Measurements from ENCODE around the gene PPP1R3E.

The PPP1R3E gene

GRCh38 chr14:23322568-23323517, 20.2 kb upstream of the PPP1R3E start:
- DNase-seq = no peak

- peak; percentile 97 for DNase-seq
Observed at GRCh38 chr14:23321572-23322547, 19.2 kb upstream of the PPP1R3E start.

GRCh38 chr14:23320584-23321571, 18.2 kb upstream of the PPP1R3E start, which contains the start of gene PABPN1:
Gene PABPN1, plus strand, starts transcription at chr14:23321457. Its CDS starts 13 bp downstream, at chr14:23321470.
- DNase-seq = peak; percentile 100

GRCh38 chr14:23319746-23320583, 17.3 kb upstream of the PPP1R3E start:
- no peak for DNase-seq

DNA sequence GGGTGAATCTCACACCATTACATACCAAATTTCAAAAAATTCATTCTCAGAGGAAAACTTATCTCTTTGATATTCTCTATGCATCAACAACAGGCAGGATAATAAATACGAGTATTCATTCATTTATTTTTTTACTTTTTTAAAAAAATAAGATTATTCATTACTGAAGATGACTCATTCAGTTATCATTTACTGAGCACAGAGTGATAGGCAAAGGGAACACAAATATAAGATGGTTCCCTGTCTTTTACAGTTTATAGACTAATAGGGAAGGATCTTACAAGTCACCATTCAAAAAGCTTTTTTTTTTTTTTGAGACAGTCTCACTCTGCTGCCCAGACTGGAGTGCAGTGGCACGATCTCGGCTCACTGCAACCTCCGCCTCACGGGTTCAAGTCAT, 13.6 kb upstream of the PPP1R3E start:
- no peak for DNase-seq

DNA sequence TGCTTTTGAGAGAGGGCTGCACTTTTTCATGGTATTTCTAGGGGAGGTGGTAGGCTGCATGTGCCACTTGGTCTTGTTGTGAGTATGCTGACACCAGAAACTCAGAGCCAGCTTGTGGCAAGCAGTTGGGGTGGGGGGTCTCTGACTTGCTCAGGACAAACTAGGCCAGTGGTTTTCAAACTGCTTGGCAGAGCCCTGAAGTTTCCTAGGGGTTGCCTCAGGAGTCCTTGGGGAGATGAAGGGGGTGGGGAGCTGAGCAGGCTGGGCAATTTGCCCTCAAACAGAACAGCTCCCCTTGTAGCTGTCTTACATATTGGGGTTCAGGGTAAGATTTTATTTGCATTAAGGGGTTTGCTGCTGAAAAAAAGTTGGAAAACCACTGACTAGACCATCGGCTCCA, 7.9 kb upstream of the PPP1R3E start:
- no peak for DNase-seq

DNA sequence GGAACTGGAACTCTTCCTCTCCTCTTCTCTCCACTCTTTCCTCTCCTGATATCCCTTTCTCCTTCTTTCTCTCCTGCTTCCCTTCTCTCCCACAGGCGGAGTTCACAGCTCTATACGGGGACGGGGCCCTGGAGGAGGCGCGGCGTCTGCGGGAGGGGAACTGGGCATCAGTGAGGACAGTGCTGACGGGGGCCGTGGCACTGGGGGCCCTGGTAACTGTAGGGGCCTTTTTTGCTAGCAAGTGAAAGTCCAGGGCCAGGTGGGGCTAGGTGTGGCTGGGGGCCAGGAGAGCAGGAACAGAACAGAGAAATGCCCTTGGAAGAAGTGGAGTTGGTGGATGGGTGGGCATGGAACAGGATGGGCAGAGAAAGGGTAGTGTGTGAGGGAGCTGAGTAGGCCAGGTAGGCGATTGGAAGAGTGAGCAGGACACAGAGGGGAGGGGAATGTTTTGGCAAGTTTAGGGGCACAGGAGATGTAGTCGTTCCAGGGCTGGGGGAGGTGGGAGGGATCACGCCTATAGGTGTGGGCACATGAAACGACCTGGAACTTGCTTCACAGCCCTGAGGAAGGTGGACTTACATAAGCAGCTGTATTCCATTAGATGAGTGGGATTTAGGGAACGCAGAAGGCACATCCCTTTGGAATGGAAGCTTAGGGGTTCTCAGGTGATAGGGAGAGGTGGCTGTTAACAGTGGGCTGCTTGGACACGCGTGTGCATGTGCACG, 6.2 kb upstream of the PPP1R3E start:
- DNase-seq = no peak

DNA sequence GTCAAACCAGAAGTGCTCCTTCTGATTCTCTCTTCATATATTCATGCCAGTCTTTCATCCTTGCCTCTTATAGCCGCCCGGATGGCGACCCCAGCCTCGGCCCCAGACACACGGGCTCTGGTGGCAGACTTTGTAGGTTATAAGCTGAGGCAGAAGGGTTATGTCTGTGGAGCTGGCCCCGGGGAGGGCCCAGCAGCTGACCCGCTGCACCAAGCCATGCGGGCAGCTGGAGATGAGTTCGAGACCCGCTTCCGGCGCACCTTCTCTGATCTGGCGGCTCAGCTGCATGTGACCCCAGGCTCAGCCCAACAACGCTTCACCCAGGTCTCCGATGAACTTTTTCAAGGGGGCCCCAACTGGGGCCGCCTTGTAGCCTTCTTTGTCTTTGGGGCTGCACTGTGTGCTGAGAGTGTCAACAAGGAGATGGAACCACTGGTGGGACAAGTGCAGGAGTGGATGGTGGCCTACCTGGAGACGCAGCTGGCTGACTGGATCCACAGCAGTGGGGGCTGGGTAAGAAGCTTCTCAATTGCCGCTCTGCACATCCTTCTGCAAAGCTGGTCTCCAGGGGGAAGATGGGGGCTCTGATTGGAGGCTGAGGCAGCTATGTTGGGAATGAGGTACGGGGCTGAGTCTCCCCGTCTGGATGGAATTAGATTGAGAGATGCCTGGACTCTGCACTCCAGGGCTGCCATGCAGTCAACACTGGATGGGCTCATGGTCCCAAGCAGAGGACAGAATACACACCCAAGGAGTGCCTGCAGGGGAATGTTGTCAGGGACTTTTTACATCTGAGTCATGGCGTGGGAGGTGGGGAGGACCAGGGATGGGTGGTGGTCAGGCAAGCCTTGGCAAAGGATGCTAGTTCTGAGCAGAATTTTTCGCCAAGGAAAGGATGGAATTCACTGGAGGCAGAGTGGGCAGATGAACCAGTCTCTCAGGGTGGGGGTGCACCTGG, 5.3 kb upstream of the PPP1R3E start:
- no peak for DNase-seq

DNA sequence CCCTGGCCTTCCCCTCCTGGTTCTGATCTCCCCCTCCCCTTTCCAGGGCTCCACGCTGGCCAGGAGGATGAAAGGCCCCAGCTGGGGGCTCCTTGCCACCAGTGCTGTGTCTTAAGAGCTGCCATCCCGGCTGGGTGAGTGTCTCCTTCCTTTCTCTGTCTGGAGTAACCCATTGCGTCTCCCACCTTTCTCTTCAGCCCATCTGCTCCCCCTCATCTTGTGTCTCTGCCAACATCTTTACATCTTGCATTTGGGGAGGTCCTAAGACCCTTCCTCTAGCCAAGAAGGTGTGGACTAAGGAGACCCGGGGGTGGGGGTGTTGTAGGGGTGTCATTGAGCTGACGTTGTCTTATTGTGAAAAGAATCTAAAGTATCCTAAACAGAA, 4.5 kb upstream of the PPP1R3E start:
- no peak for DNase-seq

DNA sequence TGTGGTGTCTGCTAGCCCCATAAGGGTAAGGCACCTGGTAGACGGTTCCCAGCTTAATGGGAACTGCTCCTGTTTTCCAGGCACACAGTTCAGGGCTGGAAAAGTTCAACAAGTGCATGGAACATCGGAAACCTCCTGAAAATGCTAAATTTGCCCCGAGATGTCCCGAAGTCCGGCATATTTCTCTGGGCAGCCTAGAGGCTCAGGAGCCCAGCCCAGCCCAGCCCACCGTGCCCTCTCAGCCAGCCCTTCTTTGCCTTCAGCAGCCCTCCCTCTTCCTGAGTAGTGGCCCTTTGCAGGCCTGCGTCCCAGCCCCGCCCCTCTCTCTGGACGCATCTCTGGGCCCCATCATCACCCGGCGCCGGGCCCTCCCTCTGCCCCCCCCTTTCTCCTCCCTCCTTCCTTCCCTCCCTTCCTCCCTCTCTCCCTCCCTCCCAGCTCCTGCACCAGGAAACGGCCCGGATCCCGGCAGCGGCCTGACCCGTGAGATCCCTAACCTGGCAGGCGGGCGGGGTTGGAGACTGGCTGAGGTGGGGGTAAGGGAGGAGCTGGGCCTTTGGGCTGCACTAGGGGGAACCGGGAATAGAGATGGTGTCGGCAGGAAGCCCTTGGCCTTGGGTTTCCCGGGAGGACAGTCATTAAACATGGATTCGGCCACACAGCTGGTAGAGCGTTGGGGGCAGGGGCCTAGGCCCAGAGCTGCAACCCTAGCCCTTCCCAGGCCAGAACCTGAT, 3.9 kb upstream of the PPP1R3E start, which contains the start of gene BCL2L2:
Gene BCL2L2 (plus strand): TSS at position 422 of the 734 bp plus-strand sequence. CDS start 935 bp downstream, outside the sequence.
- peak; percentile 100 for DNase-seq

GRCh38 chr14:23301969-23302289, 730 bp downstream of the PPP1R3E start:
- DNase-seq = no peak

DNA sequence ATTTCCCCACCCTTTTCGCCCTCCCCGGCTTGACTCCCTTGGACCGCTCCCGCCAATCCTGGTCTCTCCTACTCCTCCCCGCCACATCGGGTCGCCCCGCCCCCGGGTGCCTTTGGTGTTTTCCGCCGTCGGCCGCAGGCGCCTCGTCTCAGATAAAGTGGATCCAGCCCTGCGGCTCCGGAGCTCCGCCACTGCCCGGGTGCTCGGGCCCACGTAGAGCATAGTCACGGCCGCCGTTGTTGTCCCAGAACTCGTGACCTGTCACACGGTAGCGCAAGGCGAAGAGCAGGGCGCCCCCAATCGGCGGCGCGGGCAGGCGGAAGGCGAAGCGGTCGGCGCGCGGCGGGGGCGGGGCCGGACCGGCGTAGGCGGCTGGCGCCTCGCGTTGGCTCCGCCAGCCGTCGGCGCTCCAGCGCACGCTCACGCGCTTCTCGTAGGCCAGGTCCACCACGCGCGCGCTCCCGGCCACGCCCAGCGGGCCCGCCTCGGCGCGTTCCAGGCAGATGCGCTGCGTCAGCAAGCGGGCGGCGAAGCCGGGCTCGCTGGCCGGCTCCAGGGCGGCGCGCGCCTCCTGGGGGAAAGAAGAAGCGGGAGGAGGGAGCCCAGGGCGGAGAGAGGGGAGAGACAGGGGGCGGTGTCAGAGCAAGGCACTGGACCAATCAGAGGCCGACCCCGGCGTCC, 1.2 kb downstream of the PPP1R3E start:
- DNase-seq = peak; percentile 100

DNA sequence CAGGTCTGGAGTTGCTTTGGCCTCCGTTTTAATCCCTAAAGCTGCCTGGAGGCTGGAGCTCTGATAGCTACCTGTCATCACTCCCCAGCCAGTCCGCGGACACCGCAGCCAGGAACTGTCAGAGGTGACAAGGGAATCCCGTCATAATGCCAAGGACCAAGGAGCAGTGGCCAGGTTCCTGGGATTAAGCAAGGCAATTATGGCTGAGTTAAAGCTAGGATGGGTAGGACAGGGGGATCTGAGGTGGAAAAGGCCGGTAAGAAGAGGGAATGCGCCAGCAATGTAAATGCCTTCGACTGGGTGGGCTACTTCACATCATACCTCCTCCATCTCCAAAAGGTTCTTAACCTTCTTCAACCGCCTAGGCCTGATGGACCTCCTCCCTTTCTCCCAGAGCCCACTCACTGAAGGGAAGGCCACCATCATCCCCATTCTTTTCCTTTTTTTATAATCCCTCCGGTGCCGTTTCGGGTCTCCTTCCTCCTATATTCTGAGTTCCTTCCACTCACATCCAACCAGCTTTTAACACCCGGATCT, 1.9 kb downstream of the PPP1R3E start:
- DNase-seq = no peak

DNA sequence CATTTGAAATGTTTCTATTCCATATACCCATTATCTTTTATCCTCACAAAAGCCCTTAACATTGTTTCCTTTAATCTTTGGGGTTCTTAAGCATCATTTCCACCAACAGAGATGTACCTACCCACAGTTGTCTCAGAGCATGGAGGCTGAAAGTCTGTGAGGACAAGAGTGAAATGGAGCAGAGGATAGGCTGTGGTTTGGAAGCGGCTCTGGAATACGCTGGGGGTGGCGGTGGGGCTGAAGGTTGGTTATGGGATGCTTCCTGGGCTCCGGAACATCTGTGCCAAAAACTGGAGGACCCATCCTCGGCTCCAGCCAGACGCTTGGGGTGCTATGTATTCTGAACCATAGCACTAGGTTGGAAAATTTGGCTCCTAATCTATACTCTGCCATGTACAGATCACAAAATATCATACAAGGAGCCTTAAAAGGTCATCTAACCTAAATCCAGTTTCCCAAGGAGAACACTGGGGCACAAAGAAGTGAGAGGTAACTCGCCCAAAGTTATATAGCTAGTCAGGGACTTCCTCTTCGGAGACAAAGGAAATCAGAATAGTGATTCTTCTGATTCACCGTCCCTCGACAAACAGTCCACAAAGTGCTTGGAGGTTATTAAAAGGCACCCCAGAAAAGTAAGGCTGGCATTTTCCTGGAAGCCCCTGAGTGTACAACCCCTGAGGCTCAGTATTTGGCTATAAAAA, 2.5 kb downstream of the PPP1R3E start:
- no peak for DNase-seq

DNA sequence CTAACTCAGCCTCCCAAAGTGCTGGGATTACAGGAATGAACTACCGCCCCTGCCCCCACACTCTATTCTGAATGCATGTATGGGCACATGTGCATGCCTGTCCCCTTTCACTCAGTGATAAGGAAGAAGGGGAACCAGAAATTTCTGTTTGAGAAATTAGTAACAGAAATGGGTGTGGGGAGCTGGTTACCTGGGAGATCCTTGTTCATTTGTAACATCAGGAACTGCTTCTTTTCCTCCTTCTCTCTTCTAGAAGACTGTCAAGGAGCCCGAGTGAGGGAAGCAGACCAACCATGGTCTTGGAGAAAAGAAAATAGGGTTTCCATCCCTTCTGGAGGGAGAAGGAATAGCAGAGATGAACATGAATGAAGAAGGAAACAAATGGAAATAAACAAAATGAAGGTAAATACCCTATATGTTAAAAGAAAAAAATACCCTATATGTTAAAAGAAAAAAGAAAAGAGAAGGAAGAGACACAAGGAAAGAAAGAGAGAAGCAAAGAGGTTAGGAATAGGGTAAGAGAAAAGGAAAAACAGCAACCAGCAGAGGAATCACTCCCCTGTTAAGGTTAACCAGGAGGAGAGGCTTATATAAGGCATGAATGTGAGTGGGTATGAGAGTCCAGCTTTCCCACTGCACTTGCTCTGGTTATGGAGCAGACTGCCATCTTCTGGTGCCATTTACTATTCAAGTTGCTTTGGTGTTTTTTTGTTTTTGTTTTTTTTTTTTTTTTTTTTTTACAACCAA, 3.3 kb downstream of the PPP1R3E start:
- DNase-seq = no peak

DNA sequence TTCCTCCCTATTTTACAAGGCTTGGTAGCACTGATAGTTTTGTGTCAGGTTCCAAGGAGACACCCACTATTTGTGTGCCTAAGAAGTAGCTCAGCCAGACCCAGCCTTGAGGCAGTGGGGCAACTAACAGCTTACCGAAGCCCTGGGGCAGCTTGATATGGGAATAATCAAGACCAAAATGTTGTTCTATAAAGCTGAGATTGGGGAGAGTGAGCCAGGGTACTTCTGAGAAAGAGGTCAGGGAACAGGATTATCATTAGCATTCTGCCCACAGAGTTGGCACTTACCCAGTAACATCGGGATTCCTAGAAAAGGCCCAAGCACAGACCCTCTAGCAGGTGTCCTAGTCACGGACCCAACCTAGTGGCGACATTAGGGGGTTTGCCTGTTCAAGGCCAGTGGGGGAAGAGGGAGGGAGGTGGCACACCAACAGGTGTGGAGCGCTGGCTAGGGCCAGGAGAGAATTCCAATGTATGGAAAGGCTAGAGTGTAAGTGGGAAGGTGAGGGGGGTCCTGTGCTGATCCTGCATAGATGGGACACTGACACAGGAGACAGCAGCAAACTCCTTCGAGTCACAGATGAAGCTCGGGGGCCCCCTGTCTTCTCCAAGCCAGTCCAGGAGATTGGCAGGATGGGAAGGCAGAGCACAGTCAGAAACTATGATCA, 4.9 kb downstream of the PPP1R3E start:
- DNase-seq = no peak
